H1 (cell line): ENCODE data around the gene MARCHF2. TPM values are rescaled to one million over a fixed set of nuclear protein-coding genes. Genes with fewer than 3 reads are reported as not detected.

Experiments used
- CTCF ChIA-PET: fragments of 300-600 bp; sonication (Branson Sonifier 250); formaldehyde crosslinking; loops from one replicate; lab custom pipeline; 2021; ENCODE audit not compliant: partially characterized antibody; lab: Charles Lee
- POLR2A ChIA-PET: fragments of 300-600 bp; sonication (Branson Sonifier 250); formaldehyde crosslinking; loops from one replicate; lab custom pipeline; 2021; ENCODE audit warnings: inconsistent platforms; ENCODE audit not compliant: partially characterized antibody; lab: Charles Lee
- DNase-seq, 2 experiments: peaks; one replicate each; pipeline versions ENCODE4 v3.0.0 to v3.0.0-alpha.2; 2010 to 2022; ENCODE audit warnings: low spot score in 2 of 2, low read depth in 1 of 2, mixed read lengths in 1 of 2
- FAIRE-seq: peaks from 2 replicates; lab custom pipeline; 2011; peaks lifted over from hg19 to GRCh38; lab: Jason Lieb, UNC
- H2AFZ ChIP-seq: 2 replicates; pipeline ENCODE4 v1.8.1; 2012; ENCODE audit warnings: low read length, inconsistent platforms
- H2AK5ac ChIP-seq: 2 replicates; pipeline ENCODE4 v1.6.1; 2013; ENCODE audit warnings: low read depth, low read length
- H2BK120ac ChIP-seq: replicated peaks from 2 replicates; pipeline ENCODE3; 2013; ENCODE audit warnings: low read depth, low read length, inconsistent platforms
- H2BK12ac ChIP-seq: 2 replicates; pipeline ENCODE4 v1.6.1; 2013; ENCODE audit warnings: low read depth, low read length
- H2BK15ac ChIP-seq: 2 replicates; pipeline ENCODE4 v1.6.1; 2013; ENCODE audit warnings: low read length
- H2BK20ac ChIP-seq: 2 replicates; pipeline ENCODE4 v1.6.1; 2013; ENCODE audit warnings: low read length
- H2BK5ac ChIP-seq: 2 replicates; pipeline ENCODE4 v1.6.1; 2013; ENCODE audit warnings: low read depth, low read length
- H3K14ac ChIP-seq: 2 replicates; pipeline ENCODE4 v1.6.1; 2013; ENCODE audit warnings: inconsistent platforms; ENCODE audit not compliant: insufficient read length
- H3K18ac ChIP-seq: 2 replicates; pipeline ENCODE4 v1.6.1; 2013; ENCODE audit warnings: low read length; ENCODE audit errors: extremely low read depth
- H3K23ac ChIP-seq: 2 replicates; pipeline ENCODE4 v1.6.1; 2013; ENCODE audit warnings: inconsistent platforms; ENCODE audit not compliant: insufficient read length
- H3K23me2 ChIP-seq: 2 replicates; pipeline ENCODE4 v1.6.1; 2013; ENCODE audit warnings: low read depth, low read length
- H3K27ac ChIP-seq: 2 replicates; pipeline ENCODE4 v1.6.1; 2011; ENCODE audit warnings: low read depth, low read length, inconsistent platforms
- H3K27me3 ChIP-seq, 4 experiments: replicated peaks in 1 of 4; 1 replicate in 1 of 4; 2 replicates in 3 of 4; pipeline versions ENCODE4 v1.6.1 to v1.8.1; 2011 to 2013; ENCODE audit warnings: low read length in 3 of 4, mild to moderate bottlenecking in 3 of 4, inconsistent platforms in 2 of 4, mixed read lengths in 2 of 4, moderate library complexity in 1 of 4; ENCODE audit not compliant: control insufficient read depth in 3 of 4, insufficient read depth in 3 of 4; ENCODE audit errors: extremely low read depth in 1 of 4
- H3K36me3 ChIP-seq, 4 experiments: 2 replicates each; pipeline versions ENCODE4 v1.6.1 to v1.8.1; 2011 to 2013; ENCODE audit warnings: mild to moderate bottlenecking in 4 of 4, low read length in 3 of 4, moderate library complexity in 2 of 4, control low read depth in 1 of 4, inconsistent platforms in 1 of 4; ENCODE audit not compliant: insufficient read depth in 4 of 4, control insufficient read depth in 2 of 4
- H3K4ac ChIP-seq: replicated peaks from 2 replicates; pipeline ENCODE3; 2013; ENCODE audit warnings: low read length, low read depth, mixed read lengths, inconsistent platforms; ENCODE audit not compliant: insufficient read length
- H3K4me1 ChIP-seq, 4 experiments: replicated peaks in 1 of 4; 1 replicate in 1 of 4; 2 replicates in 3 of 4; pipeline versions ENCODE4 v1.6.1 to v1.8.1; 2011 to 2013; ENCODE audit warnings: low read length in 3 of 4, inconsistent platforms in 2 of 4, mixed read lengths in 1 of 4; ENCODE audit not compliant: insufficient read depth in 4 of 4, control insufficient read depth in 3 of 4
- H3K4me2 ChIP-seq, 2 experiments: 2 replicates each; pipeline versions ENCODE4 v1.6.1 to v1.8.1; 2011 to 2013; ENCODE audit warnings: low read depth in 2 of 2, low read length in 2 of 2, control low read depth in 1 of 2, inconsistent platforms in 1 of 2, mild to moderate bottlenecking in 1 of 2; ENCODE audit not compliant: insufficient read depth in 1 of 2
- H3K4me3 ChIP-seq, 4 experiments: fragments of 200-600, 300-600 bp in 1 of 4; sonication (generic), shearing (Covaris generic), sonication (Bioruptor Twin) in 1 of 4; 2 replicates each; pipeline versions ENCODE4 v1.5.1 to v1.8.1; 2011 to 2016; ENCODE audit warnings: low read length in 4 of 4, low read depth in 3 of 4, control low read depth in 2 of 4, inconsistent platforms in 2 of 4, mild to moderate bottlenecking in 2 of 4, mixed read lengths in 1 of 4, moderate library complexity in 1 of 4; ENCODE audit not compliant: insufficient read depth in 2 of 4; ENCODE audit errors: extremely low read depth in 1 of 4
- H3K56ac ChIP-seq: replicated peaks from 2 replicates; pipeline ENCODE3; 2013; ENCODE audit warnings: low read depth, mild to moderate bottlenecking, mixed read lengths, low read length, inconsistent platforms; ENCODE audit not compliant: insufficient read length
- H3K79me1 ChIP-seq: 2 replicates; pipeline ENCODE4 v1.6.1; 2013; ENCODE audit warnings: low read depth, low read length, control low read depth
- H3K79me2 ChIP-seq, 2 experiments: 2 replicates each; pipeline versions ENCODE4 v1.6.1 to v1.8.1; 2012 to 2013; ENCODE audit warnings: low read length in 2 of 2, mild to moderate bottlenecking in 2 of 2, inconsistent platforms in 1 of 2; ENCODE audit not compliant: insufficient read depth in 2 of 2, control insufficient read depth in 1 of 2
- H3K9ac ChIP-seq, 4 experiments: replicated peaks in 1 of 4; 1 replicate in 1 of 4; 2 replicates in 3 of 4; pipeline versions ENCODE4 v1.6.1 to v1.8.1; 2011 to 2013; ENCODE audit warnings: low read depth in 3 of 4, low read length in 3 of 4, control low read depth in 2 of 4, mild to moderate bottlenecking in 2 of 4, moderate library complexity in 2 of 4, inconsistent platforms in 1 of 4; ENCODE audit errors: extremely low read depth in 1 of 4
- H3K9me3 ChIP-seq, 2 experiments: 2 replicates each; pipeline versions ENCODE4 v1.6.1 to v1.8.1; 2012 to 2013; ENCODE audit warnings: mild to moderate bottlenecking in 2 of 2, moderate library complexity in 2 of 2, control low read depth in 1 of 2, inconsistent platforms in 1 of 2, low read depth in 1 of 2, low read length in 1 of 2, mixed read lengths in 1 of 2; ENCODE audit not compliant: insufficient read depth in 2 of 2
- H4K20me1 ChIP-seq, 2 experiments: replicated peaks in 1 of 2; 2 replicates each; pipeline versions ENCODE3 to v1.8.1; 2011 to 2013; ENCODE audit warnings: inconsistent platforms in 2 of 2, low read length in 2 of 2, mild to moderate bottlenecking in 1 of 2; ENCODE audit not compliant: insufficient read depth in 2 of 2, control insufficient read depth in 1 of 2
- H4K5ac ChIP-seq: 2 replicates; pipeline ENCODE4 v1.6.1; 2013; ENCODE audit warnings: low read length, low read depth, mixed read lengths, inconsistent platforms; ENCODE audit not compliant: insufficient read length
- H4K8ac ChIP-seq: 2 replicates; pipeline ENCODE4 v1.8.0; 2013; ENCODE audit warnings: mild to moderate bottlenecking, moderate library complexity, low read length, inconsistent platforms; ENCODE audit not compliant: insufficient read depth; ENCODE audit errors: extremely low read depth
- H4K91ac ChIP-seq: replicated peaks from 2 replicates; pipeline ENCODE3; 2013; ENCODE audit warnings: low read length, mixed read lengths, inconsistent platforms; ENCODE audit not compliant: insufficient read length
- BCL11A ChIP-seq, 2 experiments: IDR thresholded peaks; one replicate each; pipeline ENCODE4 v1.6.1; 2011; ENCODE audit warnings: low read depth in 2 of 2, low read length in 2 of 2, mild to moderate bottlenecking in 2 of 2
- KDM5A ChIP-seq: fragments of 200-600 bp; IDR thresholded peaks from 2 replicates; pipeline ENCODE4 v1.7.1; 2012; ENCODE audit warnings: mild to moderate bottlenecking, low read length, inconsistent platforms, mixed read lengths
- SAP30 ChIP-seq: fragments of 300-600 bp; sonication (generic); IDR thresholded peaks from 2 replicates; pipeline ENCODE4 v1.7.1; 2012; ENCODE audit warnings: low read length, moderate library complexity, mild to moderate bottlenecking, inconsistent platforms; ENCODE audit not compliant: insufficient read depth, insufficient replicate concordance
- SP1 ChIP-seq: IDR thresholded peaks from 2 replicates; pipeline ENCODE4 v1.6.1; 2011; ENCODE audit warnings: low read depth, low read length
- TCF12 ChIP-seq: IDR thresholded peaks from 2 replicates; pipeline ENCODE4 v1.6.1; 2011; ENCODE audit warnings: low read depth, mild to moderate bottlenecking, low read length
- YY1 ChIP-seq: IDR thresholded peaks from 2 replicates; pipeline ENCODE4 v1.6.1; 2011; ENCODE audit warnings: low read depth, mild to moderate bottlenecking, low read length
- WGBS, 2 experiments: shearing (Covaris generic) in 1 of 2; methylation state at CpG; one replicate each; pipeline versions ENCODE4 v1.1.6 to v1.1.7; 2013 to 2015; ENCODE audit warnings: low lambda C conversion rate in 2 of 2, mixed read lengths in 2 of 2, inconsistent platforms in 1 of 2, low coverage in 1 of 2, missing lambda C conversion rate in 1 of 2; ENCODE audit not compliant: insufficient replicate concordance in 2 of 2, insufficient coverage in 1 of 2, insufficient read length in 1 of 2; ENCODE audit errors: extremely low coverage in 1 of 2, missing lambda C conversion rate in 1 of 2; 5-methylcytosine and 5-hydroxymethylcytosine counted together
- polyA plus RNA-seq, 7 experiments: library from polyadenylated mRNA; depleted of rRNA in 3 of 7; stranded (reverse) in 5 of 7; unstranded in 2 of 7; fragments of >200 nt in 5 of 7; fragments of 200-250 nt in 2 of 7; gene quantifications; 1 replicate in 5 of 7; 2 replicates in 1 of 7; 4 replicates in 1 of 7; pipeline versions ENCODE4 v1.2.1 to v1.2.3, GENCODE V29; 2011 to 2013; ENCODE audit warnings: missing spikeins in 2 of 7, mixed read lengths in 2 of 7
- total RNA-seq: library from RNA; stranded (reverse); fragmentation: NEBNext Ultra II Directional; extraction: Animal tissue kit (Norgen Biotek cat#: 25700); gene quantifications from 2 replicates; pipeline ENCODE4 v1.2.1, GENCODE V29; 2021

MARCHF2 gene
- total and polyA plus RNA-seq, 2 of the 8 experiments (the other 6 are each of a cell fraction or from before 2014, with no cell fraction given) = 18.5 to 46.2 TPM

- no peak overlapping the region for H3K56ac ChIP-seq
- no peak overlapping the region for H3K9ac ChIP-seq
- DNase-seq (no peak), FAIRE-seq (no peak)
- peaks cover 26 to 48% (median 40%) of the 10 kb centered on the region in 4 experiments; a peak in 7 of 8 replicates for H3K36me3 ChIP-seq
- H3K79me1 ChIP-seq = peaks cover 16% of the 10 kb centered on the region
- no peak overlapping the region for H3K23ac ChIP-seq
- H4K5ac ChIP-seq = no peak overlapping the region
- H3K4me3 ChIP-seq = no peak overlapping the region
- no peaks in the 10 kb centered on the region for H3K9me3 ChIP-seq
- no peak overlapping the region for H2BK15ac ChIP-seq
- no peak overlapping the region for H4K8ac ChIP-seq
- no peak overlapping the region for H3K4ac ChIP-seq
- POLR2A ChIA-PET = interaction anchor here (0.8 to 6.4 kb wide), 6 partner anchors 11 to 83 kb away, joined by 3 to 63 read pairs (median 4); partner anchors contain the start of gene HNRNPM
- H3K27me3 ChIP-seq = no peaks in the 10 kb centered on the region
- no peak for TF ChIP-seq BCL11A (IDR thresholded peaks at IDR 0.05; ENCODE audit: low read depth in 2 of 2, low read length in 2 of 2)
- TF ChIP-seq KDM5A = no peak
- no peak for TF ChIP-seq YY1
- no peak for TF ChIP-seq SAP30
- no peak for TF ChIP-seq TCF12
- no peak for TF ChIP-seq SP1
- CTCF ChIA-PET = interaction anchor here (0.5 to 1.5 kb wide), 6 partner anchors 37 to 191 kb away, joined by 3 to 5 read pairs (median 4); partner anchors contain the start of gene MARCHF2
- peaks cover 46 to 65% of the 10 kb centered on the region in 2 experiments for H4K20me1 ChIP-seq
- H3K27ac ChIP-seq = no peak overlapping the region
- no peak overlapping the region; a peak in 1 of 4 replicates for H3K4me2 ChIP-seq
- H4K91ac ChIP-seq = no peak overlapping the region
- no peaks in the 10 kb centered on the region for H3K23me2 ChIP-seq
- peaks cover 8 to 14% (median 12%) of the 10 kb centered on the region in 4 experiments for H3K4me1 ChIP-seq
- no peak overlapping the region for H2AK5ac ChIP-seq
- H3K18ac ChIP-seq = no peak overlapping the region
- H2BK5ac ChIP-seq = no peak overlapping the region
- H2BK120ac ChIP-seq = no peak overlapping the region
- H2BK12ac ChIP-seq = no peak overlapping the region
- H2AFZ ChIP-seq = no peak overlapping the region
- peaks cover 77 to 97% of the 10 kb centered on the region in 2 experiments for H3K79me2 ChIP-seq
- no peak overlapping the region for H3K14ac ChIP-seq
- no peak overlapping the region for H2BK20ac ChIP-seq
- WGBS, 2 experiments = 92% methylated on average over 6 of the region's 6 CpGs; no CpG with 5 or more reads in 1 of the 2 experiments
Measured at GRCh38 chr19:8459520-8460270, 46.6 kb downstream of the MARCHF2 start.
